HG02623 (cell line): ENCODE data around the gene ZNF292.
"Not testable (repeated sequence)": the region's sequence is repeated elsewhere in the genome, so short reads cannot be mapped to it uniquely, and the experiment has no call there.

Experiments used
- ATAC-seq: cut with Tn5 transposase; IDR thresholded peaks from one replicate; pipeline ENCODE4 v1.9.1; 2021; ENCODE audit warnings: moderate library complexity; ENCODE audit not compliant: unreplicated experiment

The ZNF292 gene

DNA sequence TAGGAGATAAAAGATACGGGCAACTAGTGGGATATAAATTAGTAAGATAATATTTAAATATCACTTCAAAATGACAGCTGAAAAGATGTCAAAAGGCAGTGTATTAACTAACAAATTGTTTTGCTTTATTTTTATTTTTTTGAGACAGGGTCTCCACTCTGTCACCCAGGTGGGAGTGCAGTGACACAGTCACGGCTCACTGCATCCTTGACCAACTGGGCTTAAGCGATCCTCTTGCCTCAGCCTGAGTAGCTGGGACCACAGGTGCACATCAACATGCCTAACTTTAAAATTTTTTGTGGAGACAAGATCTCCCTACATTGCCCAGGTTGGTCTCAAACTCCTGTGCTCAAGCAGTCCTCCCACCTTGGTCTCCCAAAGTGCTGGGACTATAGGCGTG, 5.9 kb downstream of the ZNF292 start:
- ATAC-seq: no peak

DNA sequence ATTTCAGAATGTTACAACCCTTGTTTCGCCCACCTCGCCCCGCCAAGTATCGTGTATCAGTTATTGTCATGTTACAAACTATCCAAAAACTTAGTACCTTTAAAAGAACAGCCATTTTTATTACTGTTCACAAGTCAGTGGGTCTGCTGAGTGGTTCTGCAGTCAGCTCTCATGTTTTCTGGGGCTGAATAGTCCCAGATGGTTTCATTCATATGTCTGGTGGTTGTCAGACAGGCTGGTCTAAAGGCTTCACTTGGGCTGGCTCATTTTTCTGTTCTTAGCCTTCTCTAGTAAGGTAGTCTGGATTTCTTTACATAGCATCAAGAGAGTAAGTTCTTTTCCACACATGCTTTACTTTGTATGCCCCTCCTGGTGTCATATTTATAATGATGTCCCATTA, 8.6 kb downstream of the ZNF292 start:
- no peak for ATAC-seq

DNA sequence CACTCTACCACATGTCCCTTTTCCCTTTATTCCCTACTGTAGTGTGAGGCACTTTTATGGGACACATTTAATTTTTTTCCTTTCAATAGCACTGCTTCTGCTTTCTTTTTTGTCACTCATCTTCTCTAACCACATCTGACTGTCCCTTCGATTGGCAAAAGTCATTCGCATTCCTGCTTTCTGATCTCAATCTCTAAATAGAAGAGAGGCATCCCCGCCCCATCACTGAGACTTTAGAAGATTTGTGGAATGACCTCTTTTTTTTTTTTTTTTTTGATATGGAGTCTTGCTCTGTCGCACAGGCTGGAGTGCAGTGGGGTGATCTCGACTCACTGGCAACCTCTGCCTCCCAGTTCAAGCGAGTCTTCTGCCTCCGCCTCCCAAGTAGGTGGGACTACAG, 9.1 kb downstream of the ZNF292 start:
- ATAC-seq: no peak

DNA sequence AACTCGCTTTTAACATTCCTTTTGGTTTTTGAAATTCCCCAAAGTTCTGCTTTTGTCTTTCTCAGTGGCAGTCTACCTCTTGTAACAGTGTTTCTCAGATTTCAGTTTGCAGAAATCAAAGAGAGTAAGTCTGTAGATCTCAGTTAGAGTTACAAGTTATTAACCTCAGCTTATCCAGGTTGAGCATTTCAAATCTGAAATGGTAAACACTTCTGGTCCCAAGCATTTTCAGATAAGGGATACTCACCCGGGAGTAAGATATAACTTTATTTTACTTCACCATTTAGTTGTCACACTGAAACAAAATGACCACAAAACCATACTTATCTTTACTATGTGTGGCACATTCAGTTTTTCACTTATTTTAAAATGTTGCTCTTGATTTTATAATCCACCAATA, 9.8 kb downstream of the ZNF292 start:
- ATAC-seq: no peak

DNA sequence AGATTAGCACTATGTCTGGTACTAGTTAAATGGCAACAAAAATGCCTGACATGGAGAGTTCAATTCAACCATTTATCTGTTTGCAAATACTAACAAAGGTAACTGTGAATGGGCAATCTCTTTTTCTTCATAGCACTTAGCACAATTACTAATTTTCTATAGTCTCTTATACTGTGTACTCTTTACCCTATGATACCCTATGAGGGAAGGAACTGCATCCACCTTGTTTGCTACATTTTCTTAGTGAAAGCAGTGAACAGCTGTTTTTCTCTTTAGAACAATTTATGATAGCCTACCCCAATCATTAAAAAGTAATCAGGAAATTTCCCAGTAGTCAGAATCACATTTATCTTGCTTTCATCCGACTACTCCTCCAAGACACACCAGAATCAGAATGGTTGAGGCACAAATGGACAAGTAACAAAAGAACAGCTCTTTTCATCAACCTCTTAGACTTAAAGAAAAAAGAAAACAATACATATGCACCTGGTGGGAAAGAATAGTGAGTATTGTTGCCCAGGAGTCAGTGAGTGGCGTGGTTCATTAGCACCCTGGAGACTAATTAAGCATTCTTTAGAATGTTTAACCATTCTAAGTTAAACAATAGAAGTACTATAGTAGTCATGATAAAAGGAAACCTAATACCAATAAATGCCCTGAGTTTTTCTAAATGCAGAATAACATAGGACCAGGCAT, 16.7 kb downstream of the ZNF292 start:
- ATAC-seq: no peak

DNA sequence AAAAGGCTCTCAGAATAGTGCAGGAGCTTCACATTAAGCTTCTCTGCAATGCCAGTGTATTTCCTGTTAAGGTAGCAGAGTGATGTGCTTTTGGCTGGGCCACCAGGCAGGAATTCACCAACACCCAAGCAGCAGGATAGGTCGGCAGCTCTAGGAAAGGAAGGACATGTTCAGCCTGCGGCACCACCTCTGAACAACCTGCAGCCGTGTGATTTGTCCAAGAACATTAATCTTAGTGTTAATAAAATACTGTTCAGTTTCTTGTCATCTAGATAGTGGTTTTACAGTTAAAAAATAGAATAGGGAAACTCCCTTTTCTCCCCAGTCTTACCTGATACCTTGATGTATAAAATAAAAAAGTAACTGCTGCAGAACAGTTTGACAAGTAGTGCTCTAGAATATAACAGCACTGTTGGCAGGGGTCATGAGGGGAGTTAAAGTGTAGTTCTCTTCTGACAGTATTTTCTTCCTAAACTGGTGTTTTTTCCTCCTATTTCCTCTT, 18.8 kb downstream of the ZNF292 start:
- ATAC-seq: peak; percentile 44

DNA sequence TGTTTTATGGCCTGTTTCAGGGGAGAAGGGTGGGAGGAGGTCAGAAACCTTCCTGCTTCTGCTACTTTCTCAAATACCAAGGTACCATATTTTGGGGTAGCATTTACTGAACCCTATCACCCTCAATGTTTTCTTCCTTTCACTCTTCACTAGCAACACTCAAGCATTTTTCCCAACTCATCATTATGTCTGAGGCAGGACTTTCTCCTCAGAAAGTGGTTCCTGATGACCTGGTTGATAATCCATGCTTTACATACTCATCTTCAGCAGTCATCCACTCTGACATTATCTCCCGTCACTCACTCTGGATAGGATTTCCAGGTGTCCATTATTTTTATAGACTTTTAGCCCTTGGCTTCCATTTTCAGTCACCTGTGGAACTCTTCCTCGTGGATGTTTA, 21.1 kb downstream of the ZNF292 start:
- no peak for ATAC-seq

DNA sequence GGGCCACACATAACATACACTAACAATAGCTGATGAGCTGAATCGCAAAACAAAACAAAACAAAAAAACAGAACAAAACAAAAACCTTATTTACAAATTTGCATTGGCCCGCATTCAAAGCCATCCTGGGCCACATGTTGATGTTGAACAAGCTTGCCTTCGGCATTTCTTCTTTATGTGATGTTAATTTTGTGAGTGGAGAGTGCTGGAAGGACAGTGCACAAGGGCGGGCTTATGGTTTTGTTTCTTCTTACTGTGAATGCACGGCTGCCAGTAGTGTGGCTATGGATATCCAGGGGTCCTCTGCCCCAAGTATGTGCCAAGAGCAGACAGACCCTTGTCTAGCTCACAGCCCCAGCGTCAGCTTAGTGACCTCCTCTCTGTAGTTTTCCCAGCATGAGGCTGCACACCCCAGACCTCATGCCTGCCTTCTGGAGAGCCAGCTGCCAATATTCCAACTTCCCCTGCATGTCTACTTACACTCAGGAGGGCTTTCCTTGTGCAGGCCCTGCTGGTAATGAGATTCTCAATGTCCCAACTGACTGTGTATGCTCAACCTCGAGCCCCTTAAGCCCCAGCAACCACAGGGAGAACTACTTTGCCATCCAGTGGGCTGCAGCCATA, 24.9 kb downstream of the ZNF292 start:
- no peak for ATAC-seq

DNA sequence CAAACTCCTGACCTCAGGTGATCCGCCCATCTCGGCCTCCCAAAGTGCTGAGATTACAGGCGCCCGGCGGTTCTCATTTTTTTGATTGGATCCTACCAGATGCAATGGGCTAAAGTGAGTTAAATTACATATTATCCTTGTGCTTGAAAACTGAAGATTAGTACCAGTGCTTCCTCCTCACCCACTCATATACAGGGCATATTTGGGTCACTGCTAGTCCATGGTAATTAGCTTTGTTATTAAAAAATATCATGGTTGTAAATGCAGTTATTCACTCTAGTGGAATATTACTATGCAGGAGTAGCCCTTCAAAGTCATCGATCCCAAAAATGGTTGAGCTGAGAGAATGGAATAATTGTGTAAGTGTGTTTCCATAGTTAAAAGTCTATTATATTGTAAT, 26.5 kb downstream of the ZNF292 start:
- peak; percentile 16 for ATAC-seq

DNA sequence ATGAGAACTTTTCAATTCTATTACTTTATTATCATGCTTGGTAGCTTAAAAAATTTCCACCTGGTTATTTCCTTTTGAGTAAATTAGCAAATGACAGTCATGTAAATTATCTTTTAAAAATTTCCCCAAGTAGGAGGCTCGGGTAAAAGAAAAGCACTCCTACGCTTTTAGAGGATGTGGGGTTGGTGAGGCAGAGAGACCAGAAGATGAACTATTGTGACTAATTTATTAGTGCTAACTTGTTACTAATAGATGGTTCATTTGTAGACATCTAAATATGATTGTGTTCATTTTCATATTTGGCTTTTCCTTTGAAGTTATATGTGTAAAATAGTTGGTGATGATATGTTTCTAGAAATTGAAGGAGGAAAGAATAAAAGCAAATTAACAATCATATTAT, 27.0 kb downstream of the ZNF292 start:
- ATAC-seq: peak; percentile 80

DNA sequence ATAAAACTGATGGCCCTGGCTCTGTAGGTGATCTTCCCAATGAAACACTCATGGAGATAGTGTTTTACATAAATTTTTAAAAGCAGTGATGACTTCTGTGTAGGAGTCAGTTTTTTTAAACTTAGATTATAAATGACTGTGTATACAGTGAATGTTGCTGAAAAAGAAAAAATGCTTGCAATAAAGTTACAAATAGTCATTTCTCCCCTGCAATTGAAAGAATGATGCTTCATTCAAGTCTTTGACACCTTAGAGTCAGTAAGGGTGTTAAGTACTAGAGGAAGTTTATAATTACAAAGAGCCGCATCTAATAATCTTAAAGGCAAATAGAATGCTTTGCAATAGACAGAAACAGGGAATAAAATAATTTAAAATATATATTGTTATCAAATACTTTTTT, 27.6 kb downstream of the ZNF292 start:
- peak; percentile 17 for ATAC-seq

DNA sequence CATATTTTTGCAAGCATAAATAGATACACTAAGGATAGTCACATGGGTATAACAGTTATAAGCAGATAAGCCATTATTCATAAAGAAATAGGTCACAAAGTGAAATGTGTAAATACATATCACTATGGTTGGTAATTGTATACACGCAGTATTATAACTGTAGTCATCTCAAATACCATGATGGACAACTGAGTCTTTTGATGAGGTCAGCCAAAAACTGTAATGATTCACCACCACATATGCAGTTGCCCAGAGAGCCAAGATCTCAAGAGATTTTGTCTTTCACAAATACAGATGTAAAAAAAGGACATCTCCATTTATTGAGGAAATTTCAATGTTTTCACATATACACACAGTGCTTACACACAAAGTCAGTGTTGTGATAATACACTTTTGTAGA, 28.3 kb downstream of the ZNF292 start:
- no peak for ATAC-seq

DNA sequence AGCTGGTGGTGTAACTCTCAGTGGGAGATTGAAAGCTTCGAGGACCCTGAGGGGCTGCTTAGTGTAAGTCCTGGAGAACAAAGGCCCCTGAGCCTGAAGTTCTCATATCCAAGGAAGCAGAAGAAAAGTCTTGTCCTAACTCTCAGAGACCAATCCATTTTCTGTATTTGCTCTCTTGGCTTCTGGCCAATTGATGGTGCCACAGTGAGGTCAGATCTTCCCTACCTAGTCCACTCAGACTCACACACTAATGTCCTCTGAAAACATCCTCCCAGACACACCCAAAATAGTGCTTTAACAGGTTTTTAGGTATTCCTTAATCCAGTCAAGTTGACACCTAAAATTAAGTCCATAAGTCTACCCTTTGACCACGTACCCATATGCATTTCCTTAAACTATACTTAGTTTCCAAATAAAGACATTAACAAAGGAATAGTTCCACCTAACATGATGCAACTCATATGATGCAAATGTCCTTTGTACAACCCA, 29.4 kb downstream of the ZNF292 start:
- no peak for ATAC-seq

DNA sequence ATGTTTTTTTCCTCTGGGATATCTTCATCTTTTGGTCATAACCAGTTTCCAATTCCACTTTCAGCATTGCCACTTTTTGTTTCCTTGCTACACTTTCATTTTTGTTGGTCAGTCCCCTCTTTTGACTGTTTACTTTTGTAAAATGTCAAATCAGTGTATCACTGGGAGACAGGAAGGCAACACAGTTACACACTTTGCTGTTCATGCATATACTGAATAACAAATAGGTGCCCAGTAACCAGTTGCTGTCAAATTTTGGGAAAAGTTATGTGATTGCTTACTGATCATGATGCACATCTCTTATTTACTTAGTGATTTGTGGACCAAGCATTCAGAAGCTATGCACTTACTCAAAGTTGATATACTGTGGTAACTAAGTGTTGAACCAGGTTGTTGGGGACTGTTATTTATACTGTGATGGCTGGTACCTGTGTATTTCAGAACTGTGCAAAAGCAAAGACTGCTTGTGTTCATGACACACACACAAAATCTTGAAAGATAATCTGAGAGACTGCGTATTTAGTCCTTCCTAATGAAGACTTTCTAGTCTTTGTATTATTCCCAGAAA, 41.0 kb downstream of the ZNF292 start:
- ATAC-seq: no peak

DNA sequence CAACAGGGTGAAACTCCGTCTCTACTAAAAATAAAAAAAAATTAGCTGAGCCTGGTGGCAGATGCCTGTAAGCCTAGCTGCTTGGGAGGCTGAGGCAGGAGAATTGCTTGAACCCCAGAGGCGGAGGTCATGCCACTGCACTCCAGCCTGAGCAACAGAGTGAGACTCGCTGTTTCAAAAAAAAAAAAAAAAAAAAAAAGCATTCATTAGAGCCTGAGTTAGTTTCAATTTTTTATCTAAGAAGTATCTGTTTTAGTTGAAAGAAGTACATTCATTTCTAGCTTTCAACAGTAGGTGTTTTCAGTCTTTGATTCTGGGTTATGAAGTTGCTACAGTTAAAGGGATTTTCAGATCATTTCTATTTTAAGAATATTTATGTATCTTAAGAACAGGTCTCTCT, 42.2 kb downstream of the ZNF292 start:
- peak; percentile 72 for ATAC-seq

DNA sequence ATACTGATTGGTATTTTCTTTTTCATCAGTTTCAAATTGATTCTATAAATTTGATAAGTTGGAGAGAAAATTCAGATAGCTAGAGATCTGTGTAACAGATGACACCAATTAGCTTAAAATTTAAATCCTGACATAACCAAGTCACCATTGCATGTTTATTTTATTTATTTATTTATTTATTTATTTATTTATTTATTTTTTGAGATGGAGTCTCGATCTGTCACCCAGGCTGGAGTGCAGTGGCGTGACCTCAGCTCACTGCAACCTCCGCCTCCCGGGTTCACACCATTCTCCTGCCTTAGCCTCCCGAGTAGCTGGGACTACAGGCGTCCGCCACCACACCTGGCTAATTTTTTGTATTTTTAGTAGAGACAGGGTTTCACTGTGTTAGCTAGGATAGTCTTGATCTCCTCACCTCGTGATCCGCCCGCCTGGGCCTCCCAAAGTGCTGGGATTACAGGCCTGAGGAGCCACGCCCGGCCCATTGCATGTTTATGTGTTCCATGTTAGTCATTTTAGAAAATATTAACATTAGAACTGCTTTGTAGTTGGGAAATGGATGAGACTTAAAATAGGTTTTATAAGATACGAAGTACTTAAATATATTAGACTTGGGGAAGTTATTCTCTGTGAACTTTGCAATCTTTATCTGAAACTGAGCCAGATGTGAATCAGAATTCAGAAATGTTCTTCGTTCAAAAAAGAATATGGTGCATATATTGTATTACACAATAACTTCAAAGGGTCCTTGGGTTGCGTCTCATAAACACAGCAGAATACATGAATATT, 42.9 kb downstream of the ZNF292 start:
- ATAC-seq: not testable (repeated sequence)

DNA sequence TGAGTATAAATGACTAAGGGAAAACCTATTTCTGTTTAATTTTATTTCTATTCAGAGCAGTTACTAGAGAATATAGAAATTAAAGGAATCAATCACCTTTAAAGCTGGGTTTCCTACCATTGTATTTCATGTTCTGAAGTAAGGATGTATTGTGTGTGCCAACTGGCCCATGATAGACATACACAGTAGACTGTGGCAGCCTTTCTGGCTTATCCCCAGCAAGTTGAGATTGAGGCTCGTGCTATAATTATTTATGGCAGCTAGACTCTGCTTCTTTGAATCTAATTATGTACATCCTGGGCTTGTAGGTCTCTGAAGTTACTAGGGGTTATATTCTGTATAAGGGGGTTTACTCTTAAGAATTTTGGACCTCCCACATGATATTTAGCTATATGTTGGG, 44.4 kb downstream of the ZNF292 start:
- ATAC-seq: no peak

DNA sequence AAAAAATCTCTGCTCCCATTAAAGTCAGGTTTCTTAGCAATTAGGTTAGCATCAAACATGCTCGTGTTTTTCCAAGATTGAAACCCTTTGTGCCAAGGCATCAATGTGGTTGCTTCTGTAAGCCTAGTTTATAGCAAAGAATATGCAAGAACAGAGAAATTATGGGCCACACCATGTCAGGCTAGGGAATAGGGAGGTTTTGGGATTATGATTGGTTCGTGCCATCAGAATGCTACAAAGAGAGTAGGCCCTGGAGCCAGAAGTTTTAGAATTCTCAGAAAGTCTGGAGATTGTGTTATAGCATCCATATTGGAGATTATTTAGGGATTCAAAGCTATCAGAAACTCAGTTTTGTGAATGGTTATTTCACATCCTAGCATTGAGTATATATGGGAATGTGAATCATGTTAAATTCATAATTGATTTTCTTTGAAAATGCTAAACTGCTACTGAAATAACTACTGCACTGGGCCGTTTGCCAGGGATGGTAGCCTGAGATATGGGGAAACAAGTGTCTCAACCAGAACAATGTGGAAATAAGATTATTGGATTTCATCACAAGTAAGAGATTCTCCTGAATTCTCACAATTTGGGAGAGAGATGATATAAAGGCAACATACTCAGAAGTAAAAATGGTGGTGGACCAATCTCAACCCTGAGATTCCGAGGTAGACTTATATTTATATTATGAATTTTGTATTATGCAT, 45.3 kb downstream of the ZNF292 start:
- no peak for ATAC-seq

DNA sequence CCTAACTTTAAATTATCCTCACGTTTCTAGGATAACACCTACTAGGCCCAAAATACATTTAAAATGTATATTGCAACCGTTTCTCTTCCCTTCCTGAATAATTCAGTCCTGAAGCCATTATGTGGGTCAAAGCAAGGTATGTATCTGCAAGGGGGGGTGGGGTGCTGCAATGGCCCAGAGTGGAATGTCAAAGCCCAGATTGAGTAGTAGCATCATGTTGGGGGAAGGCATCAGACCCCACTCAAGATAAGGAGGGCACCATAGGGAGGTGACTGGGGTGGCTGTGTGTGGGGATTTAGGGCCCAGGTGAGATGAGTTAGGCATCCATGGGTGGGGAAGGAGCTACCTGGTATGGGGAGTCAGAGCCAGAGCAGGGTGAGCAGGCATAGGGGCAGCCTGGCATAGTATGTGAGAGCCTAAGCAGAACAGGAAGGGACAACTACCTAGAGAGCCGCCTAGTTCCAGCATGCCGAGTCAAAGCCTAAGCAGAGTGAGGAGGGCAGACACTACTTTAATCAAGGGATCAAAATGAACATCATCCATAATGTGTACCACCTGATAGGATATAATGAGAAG, 48.2 kb downstream of the ZNF292 start:
- no peak for ATAC-seq

DNA sequence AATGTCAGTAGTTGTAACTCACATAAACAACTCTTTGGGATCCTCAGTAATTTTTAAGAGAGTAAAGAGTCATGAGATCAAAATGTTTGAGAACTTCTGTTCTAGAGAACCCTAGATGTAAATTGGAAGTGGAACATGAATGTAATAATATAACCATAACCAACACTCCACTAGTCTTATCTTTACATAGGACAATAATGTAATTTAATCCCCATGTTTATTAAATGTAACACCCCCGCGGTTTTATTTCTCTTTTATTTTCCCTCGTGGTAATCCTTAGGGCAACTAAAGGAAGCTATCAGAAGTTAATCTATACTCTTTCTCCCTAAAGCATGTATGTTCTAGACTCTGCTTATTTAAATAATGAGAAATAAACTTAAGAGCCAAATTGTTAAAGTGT, 54.4 kb downstream of the ZNF292 start:
- ATAC-seq: no peak
